GM10248 (cell line): ENCODE results near the gene AXL.
"Not testable (repeated sequence)": the region's sequence is repeated elsewhere in the genome, so short reads cannot be mapped to it uniquely, and the experiment has no call there.

Experiments used
- CTCF ChIA-PET: fragments of 300-600 bp; sonication (Branson Sonifier 250); formaldehyde crosslinking; extraction: SDS; loops from one replicate; lab custom pipeline; 2021; ENCODE audit warnings: antibody characterized with exemption; lab: Yijun Ruan, JAX
- POLR2A ChIA-PET: fragments of 350-650 bp; sonication (Branson Sonifier 250); formaldehyde crosslinking; extraction: SDS; loops from one replicate; lab custom pipeline; 2020; ENCODE audit warnings: antibody characterized with exemption; lab: Yijun Ruan, JAX
- DNase-seq: peaks from one replicate; pipeline ENCODE4 v3.0.0; 2012; ENCODE audit errors: extremely low spot score
- CTCF ChIP-seq: IDR thresholded peaks from 2 replicates; pipeline ENCODE4 v1.5.1; 2012; ENCODE audit warnings: mild to moderate bottlenecking, low read depth; ENCODE audit errors: extremely low read depth, missing control alignments, control extremely low read depth

Gene AXL

DNA sequence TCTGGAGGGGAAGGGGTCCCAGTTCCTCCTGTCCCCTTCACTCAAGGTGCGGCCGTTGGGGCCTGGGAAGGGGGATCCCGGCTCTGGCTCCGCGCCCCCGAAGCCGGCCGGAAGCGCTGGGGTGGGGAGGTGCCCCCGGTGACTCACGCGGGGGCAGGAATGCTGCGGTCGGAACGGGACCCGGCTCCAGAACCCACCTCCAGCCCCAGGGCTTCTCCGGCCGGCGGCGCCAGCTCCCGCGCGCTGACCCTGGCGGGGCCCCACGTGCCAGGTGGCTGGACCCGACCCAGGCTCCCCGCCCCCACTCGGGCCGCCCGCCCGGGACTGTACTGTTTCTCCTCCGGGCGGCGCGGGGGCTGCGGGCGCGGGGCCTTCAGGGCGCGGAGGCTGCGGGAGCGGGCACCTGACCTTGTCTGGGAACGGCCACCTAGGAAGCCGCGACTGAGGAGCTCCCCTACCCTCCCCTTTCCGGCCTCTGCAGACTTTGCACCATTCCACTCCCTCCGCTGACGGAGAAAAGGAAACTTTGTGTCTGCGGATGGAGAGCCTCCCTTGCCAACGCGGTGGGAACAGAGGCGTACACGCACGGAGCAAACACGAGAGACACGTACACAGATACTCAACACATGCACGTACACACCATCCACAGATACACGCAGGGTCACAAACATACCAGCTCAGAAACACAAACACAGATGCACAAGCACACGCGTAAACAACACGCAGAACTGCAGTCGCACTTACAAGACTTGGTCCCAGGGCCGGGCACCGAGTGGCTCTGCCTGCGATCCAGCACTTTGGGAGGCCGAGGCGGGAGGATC, 7.2 kb downstream of the AXL start:
- TF ChIP-seq CTCF = no peak
- POLR2A ChIA-PET = no interaction called here
- DNase-seq = no peak
- CTCF ChIA-PET = no interaction called here

DNA sequence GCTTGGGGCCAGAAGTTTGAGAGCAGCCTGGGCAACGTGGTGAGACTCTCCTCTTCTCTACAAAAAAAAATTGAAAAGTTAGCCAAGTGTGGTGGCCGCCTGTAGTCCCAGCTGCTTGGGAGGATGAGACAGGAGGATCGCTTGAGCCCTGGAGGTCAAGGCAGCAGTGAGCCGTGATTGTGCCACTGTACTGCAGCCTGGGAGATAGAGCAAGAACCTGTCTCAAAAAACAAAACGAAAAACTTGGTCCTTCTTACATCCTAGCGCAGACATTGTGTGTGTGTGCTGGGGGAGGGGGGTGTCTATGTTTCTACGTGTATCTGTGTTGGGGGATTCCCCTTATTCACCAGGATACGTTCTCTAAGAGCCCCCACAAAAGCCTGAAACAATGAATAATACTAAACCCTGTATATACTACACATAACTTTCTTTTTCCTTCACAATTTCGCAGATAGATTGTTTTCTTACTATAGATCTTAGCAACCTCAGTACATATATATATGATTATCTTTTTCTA, 7.9 kb downstream of the AXL start:
- ChIA-PET CTCF (no interaction called here), POLR2A (no interaction called here)
- no peak for DNase-seq
- no peak for TF ChIP-seq CTCF

DNA sequence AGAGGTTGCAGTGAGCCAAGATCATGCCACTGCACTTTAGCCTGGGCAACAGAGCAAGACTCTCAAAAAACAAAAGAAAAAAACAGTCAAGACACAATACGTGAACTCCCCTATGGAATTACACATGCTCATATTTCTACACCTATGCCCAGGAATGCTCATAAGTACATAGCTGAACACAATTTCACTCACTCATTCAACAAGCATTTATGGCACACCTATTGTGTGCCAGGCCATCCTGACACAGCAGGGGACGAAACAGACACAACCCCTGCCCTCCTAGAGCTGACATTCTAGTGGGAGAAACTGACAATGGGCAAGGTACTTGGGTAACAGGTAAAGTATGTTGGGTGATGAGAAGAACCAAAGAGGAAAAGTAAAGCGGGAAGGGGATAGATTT, 9.5 kb downstream of the AXL start:
- POLR2A ChIA-PET = interaction anchor here (0.6 kb wide), 1 partner anchor 169 kb away, joined by 3 read pairs; the partner anchor contains the start of gene EXOSC5
- DNase-seq = no peak
- CTCF ChIA-PET = interaction anchor here (0.6 to 1.2 kb wide), 3 partner anchors 21 to 81 kb away, joined by 3 to 5 read pairs (median 3); no protein-coding TSS in a partner anchor
- TF ChIP-seq CTCF = no peak

DNA sequence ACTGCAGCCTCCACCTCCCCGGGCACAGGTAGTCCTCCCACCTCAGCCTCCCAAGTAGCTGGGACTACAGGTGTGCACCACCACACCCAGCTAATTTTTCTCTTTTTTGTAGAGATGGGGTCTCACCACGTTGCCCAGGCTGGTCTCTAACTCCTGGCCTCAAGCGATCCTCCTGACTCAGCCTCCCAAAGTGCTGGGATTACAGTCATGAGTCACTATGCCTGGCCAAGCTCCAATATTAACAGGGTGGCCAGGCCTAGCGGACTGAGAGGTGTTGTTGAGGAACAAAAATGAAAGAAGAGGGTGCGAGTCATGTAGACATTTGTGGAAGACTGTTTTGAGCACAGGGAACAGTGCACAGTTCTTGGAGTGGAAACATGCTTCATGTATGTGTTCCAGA, 10.3 kb downstream of the AXL start:
- DNase-seq, POLR2A ChIA-PET: not testable (repeated sequence)
- CTCF ChIA-PET = interaction anchor here (1.2 kb wide), 1 partner anchor 25 kb away, joined by 5 read pairs; no protein-coding TSS in a partner anchor

DNA sequence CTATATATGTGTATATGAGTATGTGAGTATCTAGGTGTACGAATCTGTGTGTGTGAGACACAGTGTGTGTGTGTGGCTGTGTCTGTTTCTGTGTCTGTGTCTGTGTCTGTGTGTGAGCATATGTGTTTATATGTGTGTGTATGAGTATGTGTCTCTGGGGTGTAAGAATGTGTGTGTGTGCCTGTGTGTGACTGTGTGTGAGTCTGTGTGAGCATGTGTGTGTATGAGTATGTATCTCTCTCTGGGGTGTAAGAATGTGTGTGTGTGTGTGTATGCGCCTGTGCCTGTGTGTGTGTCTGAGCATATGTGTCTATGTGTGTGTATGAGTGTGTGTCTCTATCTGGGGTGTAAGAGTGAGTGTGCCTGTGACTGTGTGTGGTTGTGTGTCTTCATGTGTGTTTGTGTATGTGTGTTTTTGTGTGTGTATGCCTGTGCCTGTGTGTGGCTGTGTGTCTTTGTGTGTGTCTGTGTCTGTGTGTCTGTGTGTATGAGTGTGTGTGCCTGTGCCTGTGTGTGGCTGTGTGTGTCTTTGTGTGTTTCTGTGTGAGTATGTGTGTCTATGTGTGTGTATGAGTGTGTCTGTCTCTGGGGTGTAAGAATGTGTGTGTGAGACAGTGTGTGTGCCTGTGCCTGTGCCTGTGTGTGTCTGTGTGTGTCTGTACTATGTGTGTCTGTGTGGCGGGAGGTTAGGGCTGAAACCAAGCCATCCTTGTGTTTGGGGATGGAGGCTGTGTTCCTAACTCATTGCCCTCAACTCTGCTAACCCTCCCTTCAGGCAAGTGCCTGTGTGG, 11.2 kb downstream of the AXL start:
- POLR2A ChIA-PET = no interaction called here
- CTCF ChIA-PET = interaction anchor here (2.6 kb wide), 1 partner anchor 26 kb away, joined by 10 read pairs; no protein-coding TSS in a partner anchor

GRCh38 chr19:41232686-41233085, 13.7 kb downstream of the AXL start:
- ChIA-PET POLR2A (no interaction called here), CTCF (interaction anchor here (1.1 to 2.6 kb wide), 2 partner anchors 10 to 29 kb away, joined by 3 to 10 read pairs; no protein-coding TSS in a partner anchor)
- no peak for TF ChIP-seq CTCF
- DNase-seq = no peak

More for the DNA sequence above, 11.2 kb downstream of the AXL start:
- TF ChIP-seq CTCF = no peak
- no peak for DNase-seq
